SK-N-SH treated with all-trans-retinoic acid at 6 μM for 48 hours (cell line): ENCODE results near the gene EPB41L4A.

Experiments used
- BACH2 ChIP-seq: fragments of 250-450 bp; sonication (Bioruptor Pico); IDR thresholded peaks from 2 replicates; pipeline ENCODE4 v1.9.0; 2021; ENCODE audit warnings: mild to moderate bottlenecking, borderline replicate concordance
- PPARA ChIP-seq: fragments of 250-450 bp; sonication (Bioruptor Pico); IDR thresholded peaks from 2 replicates; pipeline ENCODE4 v1.5.0; 2020; ENCODE audit warnings: mild to moderate bottlenecking, borderline replicate concordance
- RARB ChIP-seq: fragments of 250-450 bp; sonication (Bioruptor Pico); IDR thresholded peaks from 2 replicates; pipeline ENCODE4 v1.8.0; 2021; ENCODE audit warnings: mild to moderate bottlenecking, moderate library complexity
- TCF4 ChIP-seq: fragments of 250-450 bp; sonication (Bioruptor Pico); IDR thresholded peaks from 2 replicates; pipeline ENCODE4 v1.8.0; 2021; ENCODE audit warnings: mild to moderate bottlenecking, moderate library complexity, borderline replicate concordance
- TOX ChIP-seq: fragments of 250-450 bp; sonication (Bioruptor Pico); IDR thresholded peaks from 2 replicates; pipeline ENCODE4 v1.8.0; 2021; ENCODE audit warnings: mild to moderate bottlenecking, moderate library complexity, borderline replicate concordance
- ZC3H10 ChIP-seq: fragments of 250-450 bp; sonication (Bioruptor Pico); IDR thresholded peaks from 2 replicates; pipeline ENCODE4 v1.5.1; 2021; ENCODE audit warnings: mild to moderate bottlenecking, moderate library complexity
- ZFP3 ChIP-seq: fragments of 250-450 bp; sonication (Bioruptor Pico); IDR thresholded peaks from 2 replicates; pipeline ENCODE4 v1.5.0; 2020; ENCODE audit warnings: mild to moderate bottlenecking, moderate library complexity
- ZNF565 ChIP-seq: fragments of 450-650 bp; formaldehyde crosslinking; conservative IDR thresholded peaks from 2 replicates; pipeline ENCODE4 v1.5.0; 2020; ENCODE audit warnings: low read depth, mild to moderate bottlenecking, moderate library complexity
- ZNF70 ChIP-seq: fragments of 450-650 bp; formaldehyde crosslinking; IDR thresholded peaks from 2 replicates; pipeline ENCODE4 v1.5.0; 2020; ENCODE audit warnings: mild to moderate bottlenecking, moderate library complexity
- TF ChIP-seq, protein P1 (sequence below): fragments of 250-450 bp; sonication (Bioruptor Pico); IDR thresholded peaks from 2 replicates; pipeline ENCODE4 v1.8.0; 2021; ENCODE audit warnings: low read depth, mild to moderate bottlenecking, moderate library complexity, borderline replicate concordance
- TF ChIP-seq, protein P2 (sequence below): fragments of 250-450 bp; sonication (Bioruptor Pico); IDR thresholded peaks from 2 replicates; pipeline ENCODE4 v1.5.1; 2020; ENCODE audit warnings: low read depth, mild to moderate bottlenecking, moderate library complexity
- TF ChIP-seq, protein P3 (sequence below): fragments of 250-450 bp; sonication (Bioruptor Pico); IDR thresholded peaks from 2 replicates; pipeline ENCODE4 v1.5.1; 2021; ENCODE audit warnings: mild to moderate bottlenecking, moderate library complexity

DNA sequence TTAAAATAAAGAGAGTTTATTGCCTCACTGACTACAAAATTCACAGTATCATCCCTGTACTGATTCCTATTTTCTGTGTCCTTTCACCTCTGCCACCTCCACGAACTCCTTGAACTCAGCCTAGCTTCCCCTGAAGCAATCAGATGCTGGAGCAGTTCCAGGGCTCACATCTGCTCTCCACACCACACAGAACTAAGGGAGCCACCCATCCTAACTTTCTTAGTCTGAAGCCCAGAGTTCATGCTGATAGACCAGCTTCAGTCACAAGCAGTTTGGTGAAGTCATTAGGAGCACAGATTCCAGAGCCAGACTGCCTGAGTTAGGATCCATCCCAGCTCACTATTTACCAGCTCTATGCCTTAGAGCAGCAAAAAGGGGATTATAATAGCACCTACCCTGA, 15.6 kb upstream of the EPB41L4A start:
- TF ChIP-seq ZFP3 (no peak), ZNF70 (CRISPR knock-in tag) (no peak), TCF4 (CRISPR knock-in tag) (no peak), RARB (CRISPR knock-in tag) (no peak), BACH2 (CRISPR knock-in tag) (no peak), TOX (CRISPR knock-in tag) (no peak), PPARA (CRISPR knock-in tag) (no peak), ZC3H10 (CRISPR knock-in tag) (no peak), ZNF565 (no peak)
- TF ChIP-seq, protein P1, sequence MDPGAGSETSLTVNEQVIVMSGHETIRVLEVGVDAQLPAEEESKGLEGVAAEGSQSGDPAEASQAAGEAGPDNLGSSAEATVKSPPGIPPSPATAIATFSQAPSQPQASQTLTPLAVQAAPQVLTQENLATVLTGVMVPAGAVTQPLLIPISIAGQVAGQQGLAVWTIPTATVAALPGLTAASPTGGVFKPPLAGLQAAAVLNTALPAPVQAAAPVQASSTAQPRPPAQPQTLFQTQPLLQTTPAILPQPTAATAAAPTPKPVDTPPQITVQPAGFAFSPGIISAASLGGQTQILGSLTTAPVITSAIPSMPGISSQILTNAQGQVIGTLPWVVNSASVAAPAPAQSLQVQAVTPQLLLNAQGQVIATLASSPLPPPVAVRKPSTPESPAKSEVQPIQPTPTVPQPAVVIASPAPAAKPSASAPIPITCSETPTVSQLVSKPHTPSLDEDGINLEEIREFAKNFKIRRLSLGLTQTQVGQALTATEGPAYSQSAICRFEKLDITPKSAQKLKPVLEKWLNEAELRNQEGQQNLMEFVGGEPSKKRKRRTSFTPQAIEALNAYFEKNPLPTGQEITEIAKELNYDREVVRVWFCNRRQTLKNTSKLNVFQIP (CRISPR knock-in tag): no peak
- TF ChIP-seq, protein P2, sequence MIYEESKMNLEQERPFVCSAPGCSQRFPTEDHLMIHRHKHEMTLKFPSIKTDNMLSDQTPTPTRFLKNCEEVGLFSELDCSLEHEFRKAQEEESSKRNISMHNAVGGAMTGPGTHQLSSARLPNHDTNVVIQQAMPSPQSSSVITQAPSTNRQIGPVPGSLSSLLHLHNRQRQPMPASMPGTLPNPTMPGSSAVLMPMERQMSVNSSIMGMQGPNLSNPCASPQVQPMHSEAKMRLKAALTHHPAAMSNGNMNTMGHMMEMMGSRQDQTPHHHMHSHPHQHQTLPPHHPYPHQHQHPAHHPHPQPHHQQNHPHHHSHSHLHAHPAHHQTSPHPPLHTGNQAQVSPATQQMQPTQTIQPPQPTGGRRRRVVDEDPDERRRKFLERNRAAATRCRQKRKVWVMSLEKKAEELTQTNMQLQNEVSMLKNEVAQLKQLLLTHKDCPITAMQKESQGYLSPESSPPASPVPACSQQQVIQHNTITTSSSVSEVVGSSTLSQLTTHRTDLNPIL (CRISPR knock-in tag): no peak
- TF ChIP-seq, protein P3, sequence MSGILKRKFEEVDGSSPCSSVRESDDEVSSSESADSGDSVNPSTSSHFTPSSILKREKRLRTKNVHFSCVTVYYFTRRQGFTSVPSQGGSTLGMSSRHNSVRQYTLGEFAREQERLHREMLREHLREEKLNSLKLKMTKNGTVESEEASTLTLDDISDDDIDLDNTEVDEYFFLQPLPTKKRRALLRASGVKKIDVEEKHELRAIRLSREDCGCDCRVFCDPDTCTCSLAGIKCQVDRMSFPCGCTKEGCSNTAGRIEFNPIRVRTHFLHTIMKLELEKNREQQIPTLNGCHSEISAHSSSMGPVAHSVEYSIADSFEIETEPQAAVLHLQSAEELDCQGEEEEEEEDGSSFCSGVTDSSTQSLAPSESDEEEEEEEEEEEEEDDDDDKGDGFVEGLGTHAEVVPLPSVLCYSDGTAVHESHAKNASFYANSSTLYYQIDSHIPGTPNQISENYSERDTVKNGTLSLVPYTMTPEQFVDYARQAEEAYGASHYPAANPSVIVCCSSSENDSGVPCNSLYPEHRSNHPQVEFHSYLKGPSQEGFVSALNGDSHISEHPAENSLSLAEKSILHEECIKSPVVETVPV (CRISPR knock-in tag): no peak
